Mucosa of descending colon (tissue), 3 donors: ENCODE measurements around the gene FXYD1. TPM values are rescaled to one million over a fixed set of nuclear protein-coding genes. Genes with fewer than 3 reads are reported as not detected.

Source experiments
- ATAC-seq: fragments of 200-7000 bp; cut with Tn5 transposase; one replicate; pipeline ENCODE4 v1.9.1; 2020; ENCODE audit warnings: mild to moderate bottlenecking, moderate library complexity
- DNase-seq, 3 donors: peaks; one replicate each; pipeline ENCODE4 v3.0.0-alpha.2; 2020
- H3K36me3 ChIP-seq: fragments of 200-600 bp; one replicate; pipeline ENCODE4 v1.8.0; 2021; ENCODE audit warnings: low read depth, mild to moderate bottlenecking
- H3K4me1 ChIP-seq: fragments of 200-600 bp; one replicate; pipeline ENCODE4 v1.8.0; 2021; ENCODE audit warnings: low read depth, mild to moderate bottlenecking
- H3K4me3 ChIP-seq: fragments of 200-600 bp; one replicate; pipeline ENCODE4 v1.8.0; 2021; ENCODE audit warnings: mild to moderate bottlenecking
- H3K9me3 ChIP-seq: fragments of 200-600 bp; one replicate; pipeline ENCODE4 v1.8.0; 2021; ENCODE audit warnings: mild to moderate bottlenecking
- CTCF ChIP-seq: fragments of 200-600 bp; IDR thresholded peaks from one replicate; pipeline ENCODE4 v1.8.0; 2022; ENCODE audit warnings: antibody characterized with exemption, mild to moderate bottlenecking
- intact Hi-C, 2 donors: fragments of 100-400 bp; cut with DNase I in 1 of 2; cut with micrococcal nuclease in 1 of 2; formaldehyde crosslinking; loops; one replicate each; pipeline versions ENCODE4 v1.11.0 to v1.11.1; 2022; cut with DNase I, micrococcal nuclease
- total RNA-seq, 3 donors: library from RNA; stranded (reverse); fragmentation: NEBNext Ultra II Directional in 2 of 3; extraction: Animal tissue kit (Norgen Biotek cat#: 25700) in 2 of 3; gene quantifications; one replicate each; pipeline versions ENCODE4 v1.2.1 to v1.2.4, GENCODE V29; 2021 to 2023
- donor health status: DM: no; HTN: no; CAD: no; lungs with moderate emphysema.
- donor health status: DM: no; HTN: no; CAD: no.
- donor health status: DM: no; HTN: yes; CAD: no.

FXYD1 gene
- total RNA-seq, 3 donors from 2014 or later: 13.3 to 71.0 (median 15.4) TPM

- TF ChIP-seq CTCF: no peak
- H3K36me3 ChIP-seq: peaks cover 3% of the 10 kb centered on the region
- no peaks in the 10 kb centered on the region for H3K9me3 ChIP-seq
- peak; percentile 84 to 90 (median 87) for DNase-seq
- peaks cover 21% of the 10 kb centered on the region for H3K4me1 ChIP-seq
- H3K4me3 ChIP-seq: peak overlapping the region; percentile 35
- intact Hi-C loops: no loop called here
- peak; percentile 58 for ATAC-seq
Measured at GRCh38 chr19:35116072-35116801, 22.4 kb upstream of the FXYD1 start.

- intact Hi-C loops: no loop called here
- DNase-seq: peak in 1 of 3 donors; percentile 33
- peak overlapping the region; percentile 35 for H3K4me3 ChIP-seq
- peaks cover 3% of the 10 kb centered on the region for H3K36me3 ChIP-seq
- H3K9me3 ChIP-seq: no peaks in the 10 kb centered on the region
- TF ChIP-seq CTCF: no peak
- no peak for ATAC-seq
- peaks cover 30% of the 10 kb centered on the region for H3K4me1 ChIP-seq
Measured at GRCh38 chr19:35117116-35117515, 21.5 kb upstream of the FXYD1 start.

GRCh38 chr19:35117799-35118198, 20.8 kb upstream of the FXYD1 start:
- no peak for TF ChIP-seq CTCF
- H3K4me1 ChIP-seq: peaks cover 32% of the 10 kb centered on the region
- H3K4me3 ChIP-seq: no peak overlapping the region
- DNase-seq (peak in 2 of 3 donors; percentile 67 to 71), ATAC-seq (peak; percentile 9)
- intact Hi-C loops: no loop called here
- peaks cover 3% of the 10 kb centered on the region for H3K36me3 ChIP-seq
- no peaks in the 10 kb centered on the region for H3K9me3 ChIP-seq

- no peak overlapping the region for H3K4me3 ChIP-seq
- ATAC-seq (peak; percentile 10), DNase-seq (peak in 2 of 3 donors; percentile 63 to 70)
- peaks cover 37% of the 10 kb centered on the region for H3K4me1 ChIP-seq
- H3K36me3 ChIP-seq: peaks cover 3% of the 10 kb centered on the region
- intact Hi-C loops: no loop called here
- H3K9me3 ChIP-seq: no peaks in the 10 kb centered on the region
- TF ChIP-seq CTCF: no peak
Measured at GRCh38 chr19:35118268-35119020, 20.2 kb upstream of the FXYD1 start.

GRCh38 chr19:35119091-35119490, 19.5 kb upstream of the FXYD1 start:
- DNase-seq: peak in 1 of 3 donors; percentile 43
- H3K4me3 ChIP-seq: no peak overlapping the region
- peaks cover 3% of the 10 kb centered on the region for H3K36me3 ChIP-seq
- TF ChIP-seq CTCF: no peak
- ATAC-seq: no peak
- no peaks in the 10 kb centered on the region for H3K9me3 ChIP-seq
- intact Hi-C loops: no loop called here
- H3K4me1 ChIP-seq: peaks cover 40% of the 10 kb centered on the region
